Posterior cingulate gyrus (tissue), 11 donors: ENCODE data around the gene NOC4L.

ENCODE experiments used
- DNase-seq, 10 donors: peaks; one replicate each; pipeline versions ENCODE4 v3.0.0 to v3.0.0-alpha.2; 2020 to 2021; ENCODE audit warnings: mixed read lengths in 3 of 10
- intact Hi-C: fragments of 100-400 bp; cut with DNase I; formaldehyde crosslinking; loops from one replicate; pipeline ENCODE4 v1.15.1; 2023

The NOC4L gene

GRCh38 chr12:132176385-132176919 is 32.2 kb downstream of the NOC4L start:
- DNase-seq: peak in 3 of 10 donors; percentile 49 to 69 (median 64)
- intact Hi-C loops: no loop called here

DNA sequence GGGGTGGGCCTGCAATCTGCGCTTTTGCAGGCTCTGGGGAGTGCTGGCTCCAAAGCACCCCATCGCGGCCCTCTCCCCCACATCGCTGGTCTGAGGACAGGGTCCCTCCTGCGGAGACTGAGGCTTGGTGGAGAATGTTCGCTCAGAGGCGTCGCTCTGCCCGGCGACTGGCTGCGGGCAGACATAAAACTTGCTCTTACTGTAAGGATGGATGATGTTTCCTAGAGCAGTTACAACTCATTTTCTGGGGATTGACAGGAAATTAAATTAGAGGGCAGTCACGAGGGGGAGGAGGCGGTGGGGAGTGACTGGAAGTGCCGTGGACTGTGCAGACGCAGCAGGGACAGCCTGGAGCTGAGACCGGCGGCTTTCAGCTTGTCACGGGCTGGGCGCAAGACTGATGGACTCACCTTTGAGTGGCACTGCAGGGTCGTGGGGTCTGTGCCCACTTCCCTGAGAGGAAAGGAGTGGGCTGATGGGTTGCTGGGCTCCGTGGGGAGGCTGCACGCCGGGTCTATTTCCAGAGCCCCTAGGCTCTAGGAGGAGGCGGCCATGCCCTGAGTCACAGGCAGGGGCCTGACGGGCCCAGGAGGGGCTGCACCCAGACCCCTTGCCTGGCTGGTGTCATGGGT is 32.8 kb downstream of the NOC4L start:
- DNase-seq: peak in 3 of 10 donors; percentile 62 to 68 (median 67)
- intact Hi-C loops: no loop called here

DNA sequence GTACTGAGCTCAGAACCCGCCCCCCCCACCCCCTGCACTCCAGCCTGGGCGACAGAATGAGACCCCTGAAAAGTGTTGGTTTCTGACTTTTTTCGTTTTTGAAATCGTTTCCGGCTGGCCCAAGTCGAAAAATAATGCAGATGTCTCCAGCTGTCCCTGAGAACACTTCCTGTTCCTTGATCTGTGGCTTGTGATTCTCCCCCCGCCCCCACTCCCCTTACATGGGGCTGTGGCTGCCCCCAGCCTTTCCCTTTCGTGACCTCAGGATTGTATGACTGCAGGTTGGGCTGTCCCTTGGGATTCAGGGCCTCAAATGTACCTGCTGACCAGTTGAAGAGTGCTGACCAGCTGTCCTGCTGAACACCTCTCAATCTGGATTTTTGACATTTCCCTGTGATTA is 34.1 kb downstream of the NOC4L start:
- DNase-seq: no peak
- intact Hi-C loops: no loop called here

- peak in 3 of 10 donors; percentile 68 to 83 (median 81) for DNase-seq
- intact Hi-C loops: no loop called here
Observed at GRCh38 chr12:132178801-132179401, 34.6 kb downstream of the NOC4L start.

DNA sequence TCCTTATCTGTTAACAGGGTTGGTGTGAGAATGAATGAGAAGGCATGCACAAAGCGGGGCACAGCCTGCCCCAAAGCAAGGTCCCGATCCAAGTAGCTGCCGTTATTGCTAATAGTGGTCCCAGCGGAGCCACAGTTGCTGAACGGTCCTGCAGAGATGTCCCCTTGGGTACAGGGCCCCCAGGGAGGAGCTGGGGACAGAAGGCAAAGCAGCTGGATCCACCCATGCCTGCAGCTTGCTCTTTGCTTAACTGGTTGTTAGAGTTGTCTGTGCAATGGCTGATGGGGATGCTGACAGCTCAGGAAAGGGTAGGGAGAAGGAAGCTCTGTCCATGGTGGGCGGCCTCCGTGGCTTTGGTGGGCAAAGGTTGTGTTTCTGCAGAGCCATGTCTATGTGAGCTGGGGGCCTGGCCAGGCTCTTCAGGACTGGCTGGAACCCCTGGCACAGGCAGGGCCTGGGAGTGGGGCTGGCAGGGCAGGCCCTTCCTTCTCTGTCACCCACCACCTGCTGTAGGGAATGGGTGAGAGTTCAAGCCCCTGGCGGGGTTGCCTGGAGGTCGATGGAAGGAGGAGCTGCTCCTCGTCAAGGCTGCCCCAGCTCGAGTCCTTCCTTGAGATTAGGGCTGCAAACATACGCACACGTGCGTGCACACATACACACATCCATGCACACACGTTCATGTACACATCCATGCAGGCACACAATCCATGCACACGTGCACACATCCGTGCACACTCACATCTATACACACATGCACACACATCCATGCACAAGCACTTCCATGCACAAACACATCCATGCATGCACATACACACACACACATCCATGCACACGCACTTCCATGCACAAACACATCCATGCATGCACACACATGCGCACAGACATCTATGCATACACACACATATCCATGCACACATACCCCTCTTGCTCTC is 35.4 kb downstream of the NOC4L start:
- DNase-seq: peak in 4 of 10 donors; percentile 2 to 72 (median 66)
- intact Hi-C loops: no loop called here

GRCh38 chr12:132180648-132181546 is 36.6 kb downstream of the NOC4L start:
- intact Hi-C loops: no loop called here
- DNase-seq: peak in 4 of 10 donors; percentile 6 to 74 (median 60)

GRCh38 chr12:132181570-132182200 is 37.4 kb downstream of the NOC4L start:
- peak in 3 of 10 donors; percentile 27 to 78 (median 77) for DNase-seq
- intact Hi-C loops: no loop called here

DNA sequence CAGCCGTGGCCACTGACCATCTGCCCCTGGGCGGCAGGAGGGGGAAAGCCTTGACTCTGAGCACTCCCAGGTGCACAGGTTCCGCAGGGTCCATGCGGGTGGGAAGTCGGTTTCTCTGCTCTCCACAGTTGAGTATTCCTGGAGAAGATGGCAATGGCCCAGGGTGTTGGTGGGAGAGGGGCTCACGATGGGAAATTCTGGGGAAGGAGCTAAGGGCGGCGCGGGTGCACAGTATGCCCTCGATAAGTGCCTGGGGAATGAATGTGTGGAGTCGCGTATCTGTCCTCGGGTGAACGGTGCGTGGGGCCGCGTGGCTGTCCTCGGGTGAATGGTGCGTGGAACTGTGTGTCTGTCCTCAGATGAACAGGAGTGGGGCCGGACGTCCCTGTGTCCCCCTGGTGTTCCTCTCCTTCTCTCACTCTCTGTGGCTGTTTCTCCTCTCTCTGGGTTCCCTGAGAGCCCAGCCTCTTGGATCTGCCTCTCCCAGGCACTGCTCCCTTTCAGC is 38.0 kb downstream of the NOC4L start:
- intact Hi-C loops: no loop called here
- peak in 3 of 10 donors; percentile 40 to 61 (median 59) for DNase-seq

- DNase-seq: peak in 3 of 10 donors; percentile 64 to 84 (median 74)
- intact Hi-C loops: no loop called here
Observed at GRCh38 chr12:132182711-132183365, 38.6 kb downstream of the NOC4L start.

GRCh38 chr12:132185705-132186104 is 41.4 kb downstream of the NOC4L start:
- intact Hi-C loops: no loop called here

DNA sequence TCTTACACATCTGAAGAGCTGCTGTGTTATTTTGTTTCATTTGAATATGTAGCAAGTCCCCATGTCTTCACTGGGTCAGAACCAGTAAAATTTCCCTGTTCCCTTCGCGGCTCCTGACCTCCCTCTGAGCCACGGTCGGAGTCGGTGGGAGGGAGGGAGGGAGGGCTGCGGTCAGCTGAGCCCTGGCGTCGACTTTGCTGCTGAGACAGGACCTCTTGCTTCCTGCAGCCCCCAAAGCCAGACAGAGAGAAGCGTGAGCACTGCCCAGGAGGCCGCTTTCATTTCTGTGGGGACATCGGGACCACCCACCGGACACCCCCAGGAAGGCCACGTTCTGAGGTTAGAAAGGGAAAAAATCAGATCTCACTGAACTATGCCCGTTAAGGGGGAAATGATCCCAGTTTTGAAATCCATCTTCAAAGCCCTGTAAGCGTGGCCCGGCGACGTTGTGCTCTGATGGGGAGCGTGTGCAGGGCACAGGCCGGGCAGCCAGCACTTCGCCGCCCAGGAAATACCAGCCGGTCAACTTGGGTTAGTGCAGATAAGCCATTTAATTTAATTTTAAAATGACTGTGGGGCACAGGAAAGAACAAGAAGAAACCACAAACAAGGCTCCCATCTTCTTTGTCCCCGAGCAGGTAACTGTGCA is 42.1 kb downstream of the NOC4L start:
- DNase-seq: peak in 2 of 10 donors; percentile 39 to 59
- intact Hi-C loops: no loop called here

More at GRCh38 chr12:132185705-132186104, 41.4 kb downstream of the NOC4L start:
- peak in 2 of 10 donors; percentile 33 to 34 for DNase-seq

- intact Hi-C loops: no loop called here
- DNase-seq: peak in 2 of 10 donors; percentile 58 to 65
Observed at GRCh38 chr12:132186857-132187620, 42.8 kb downstream of the NOC4L start.

DNA sequence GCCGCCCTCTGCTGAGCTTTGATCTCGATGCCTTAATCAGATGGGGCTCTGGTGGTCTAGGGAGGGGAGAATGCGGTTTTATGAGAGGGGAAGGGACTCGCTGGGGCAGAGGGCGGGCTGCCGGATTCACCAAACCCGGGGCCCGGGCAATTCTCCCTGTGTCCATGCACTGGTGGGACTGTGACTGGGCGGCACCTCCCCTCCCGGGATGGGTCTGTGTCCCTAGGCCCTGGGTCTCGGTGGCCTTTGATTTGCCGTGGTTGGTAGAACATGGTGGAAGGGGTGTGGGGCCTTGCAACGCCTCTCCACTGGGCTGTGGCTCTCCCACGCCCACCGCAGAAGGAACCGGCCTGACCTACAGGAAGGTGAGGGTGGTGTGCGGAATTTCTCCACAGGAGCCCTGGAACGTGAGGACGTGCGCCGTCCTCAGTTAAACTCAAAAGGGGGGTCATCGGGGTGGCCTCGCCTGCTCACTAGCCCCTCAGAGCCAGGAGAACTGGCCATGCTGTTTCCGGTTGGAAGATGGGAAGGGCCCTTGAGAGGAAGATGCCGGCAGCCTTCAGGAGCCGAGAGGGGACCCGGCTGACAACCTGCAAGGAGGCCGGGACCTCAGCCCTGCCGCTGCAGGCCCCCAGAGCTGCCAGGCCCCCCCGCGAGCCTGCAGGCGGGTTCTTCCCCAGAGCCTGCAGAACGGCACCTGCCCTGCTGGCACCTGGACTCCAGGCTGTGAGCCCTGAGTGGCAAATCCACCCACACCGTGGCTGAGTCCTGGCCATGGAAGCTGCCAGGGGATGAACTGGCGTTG is 43.6 kb downstream of the NOC4L start:
- intact Hi-C loops: no loop called here

GRCh38 chr12:132188451-132188901 is 44.2 kb downstream of the NOC4L start:
- peak in 2 of 10 donors; percentile 65 to 68 for DNase-seq
- intact Hi-C loops: no loop called here

More for the DNA sequence above, 43.6 kb downstream of the NOC4L start:
- DNase-seq: peak in 2 of 10 donors; percentile 46 to 78

- peak in 2 of 10 donors; percentile 64 to 77 for DNase-seq
- intact Hi-C loops: no loop called here
Observed at GRCh38 chr12:132188916-132189325, 44.7 kb downstream of the NOC4L start.

GRCh38 chr12:132189378-132190011 is 45.2 kb downstream of the NOC4L start:
- intact Hi-C loops: no loop called here
- DNase-seq: peak; percentile 34 to 97 (median 80)
